HuH-7.5 (cell line): ENCODE measurements around the gene MDH1.

Source experiments
- DNase-seq: peaks from one replicate; pipeline ENCODE4 v3.0.0; 2011; ENCODE audit warnings: low spot score

MDH1 gene

GRCh38 chr2:63639344-63639743 lies 50.6 kb downstream of the MDH1 start:
- DNase-seq, result no peak

- no peak for DNase-seq
Observed at GRCh38 chr2:63642946-63643345, 54.2 kb downstream of the MDH1 start.

GRCh38 chr2:63643486-63643885 lies 54.7 kb downstream of the MDH1 start:
- DNase-seq, result no peak

- no peak for DNase-seq
Observed at GRCh38 chr2:63648632-63649031, 59.9 kb downstream of the MDH1 start.

GRCh38 chr2:63649829-63650228 lies 61.1 kb downstream of the MDH1 start:
- DNase-seq, result no peak

- DNase-seq, result no peak
Observed at GRCh38 chr2:63650756-63651155, 62.0 kb downstream of the MDH1 start.

- no peak for DNase-seq
Observed at GRCh38 chr2:63651356-63651755, 62.6 kb downstream of the MDH1 start.

GRCh38 chr2:63651861-63652651 lies 63.3 kb downstream of the MDH1 start:
- DNase-seq, result no peak

GRCh38 chr2:63652652-63652985 lies 63.9 kb downstream of the MDH1 start:
- no peak for DNase-seq

GRCh38 chr2:63654959-63655358 lies 66.2 kb downstream of the MDH1 start:
- DNase-seq, result no peak
